ENCODE data around the gene ASB18. TPM values are rescaled to one million over a fixed set of nuclear protein-coding genes. Genes with fewer than 3 reads are reported as not detected.

The ASB18 gene
- total and polyA plus RNA-seq, 8 donors = not detected

- 53 to 81% (median 70%) methylated on average over 3 of the region's 3 CpGs for WGBS, 5 donors
- no peaks in the 10 kb centered on the region for H3K9me3 ChIP-seq
- H3K36me3 ChIP-seq = no peaks in the 10 kb centered on the region
- no peak overlapping the region for H3K4me3 ChIP-seq
- H3K27ac ChIP-seq = no peak overlapping the region
- H3K4me1 ChIP-seq = no peaks in the 10 kb centered on the region
- peaks cover 0 to 36% (median 0%) of the 10 kb centered on the region in 3 donors for H3K27me3 ChIP-seq
- no peak for DNase-seq
- intact Hi-C loops (cut with DNase I; ENCODE audit: low total_unique reads) = no loop called here
- no peak for TF ChIP-seq POLR2A (IDR thresholded peaks at IDR 0.05)
- no peak for TF ChIP-seq EP300 (IDR thresholded peaks at IDR 0.05)
- TF ChIP-seq CTCF (IDR thresholded peaks at IDR 0.05) = no peak
- no peak for TF ChIP-seq POLR2AphosphoS5 (IDR thresholded peaks at IDR 0.05)
Observed at GRCh38 chr2:236246711-236247246, 17.4 kb downstream of the ASB18 start.

- no peak for TF ChIP-seq POLR2A (IDR thresholded peaks at IDR 0.05)
- no peak for TF ChIP-seq POLR2AphosphoS5 (IDR thresholded peaks at IDR 0.05)
- TF ChIP-seq EP300 (IDR thresholded peaks at IDR 0.05) = no peak
- no peak for TF ChIP-seq CTCF (IDR thresholded peaks at IDR 0.05)
- 75 to 87% (median 80%) methylated on average over 5 of the region's 5 CpGs for WGBS, 5 donors
- intact Hi-C loops (cut with DNase I; ENCODE audit: low total_unique reads) = no loop called here
- no peak for DNase-seq
- no peak overlapping the region for H3K27ac ChIP-seq
- no peaks in the 10 kb centered on the region for H3K36me3 ChIP-seq
- H3K9me3 ChIP-seq = no peaks in the 10 kb centered on the region
- peaks cover 0 to 55% (median 16%) of the 10 kb centered on the region in 3 donors for H3K27me3 ChIP-seq
- H3K4me3 ChIP-seq = no peak overlapping the region
- no peaks in the 10 kb centered on the region for H3K4me1 ChIP-seq
Observed at GRCh38 chr2:236244256-236244655, 19.9 kb downstream of the ASB18 start.

GRCh38 chr2:236242057-236242495 lies 22.1 kb downstream of the ASB18 start:
- no peak for DNase-seq
- peaks cover 0 to 6% (median 3%) of the 10 kb centered on the region in 4 donors for H3K4me1 ChIP-seq
- intact Hi-C loops (cut with DNase I; ENCODE audit: low total_unique reads) = no loop called here
- H3K9me3 ChIP-seq = no peaks in the 10 kb centered on the region
- no peak overlapping the region for H3K27ac ChIP-seq
- H3K36me3 ChIP-seq = no peaks in the 10 kb centered on the region
- H3K27me3 ChIP-seq = peaks cover 0 to 61% (median 35%) of the 10 kb centered on the region in 3 donors
- 86 to 92% (median 88%) methylated on average over 8 of the region's 8 CpGs for WGBS, 5 donors
- H3K4me3 ChIP-seq = no peak overlapping the region
- TF ChIP-seq CTCF (IDR thresholded peaks at IDR 0.05) (no peak), POLR2AphosphoS5 (IDR thresholded peaks at IDR 0.05) (no peak), EP300 (IDR thresholded peaks at IDR 0.05) (no peak), POLR2A (IDR thresholded peaks at IDR 0.05) (no peak)

GRCh38 chr2:236241181-236242056 lies 22.8 kb downstream of the ASB18 start:
- WGBS, 5 donors = 77 to 84% (median 79%) methylated on average over 13 of the region's 13 CpGs
- DNase-seq = no peak
- Histone ChIP-seq H3K36me3 (no peaks in the 10 kb centered on the region), H3K27me3 (peaks cover 0 to 68% (median 42%) of the 10 kb centered on the region in 3 donors), H3K4me3 (no peak overlapping the region), H3K27ac (no peak overlapping the region), H3K9me3 (no peaks in the 10 kb centered on the region), H3K4me1 (peaks cover 6 to 13% (median 9%) of the 10 kb centered on the region in 4 donors)
- intact Hi-C loops (cut with DNase I; ENCODE audit: low total_unique reads) = no loop called here
- TF ChIP-seq POLR2AphosphoS5 (IDR thresholded peaks at IDR 0.05) = no peak
- no peak for TF ChIP-seq CTCF (IDR thresholded peaks at IDR 0.05)
- no peak for TF ChIP-seq EP300 (IDR thresholded peaks at IDR 0.05)
- no peak for TF ChIP-seq POLR2A (IDR thresholded peaks at IDR 0.05)

Measured in stomach (tissue), 9 donors.